MM.1S (cell line): ENCODE measurements around the gene PARP11.

Experiments
- DNase-seq: peaks from one replicate; pipeline ENCODE4 v3.0.0-alpha.2; 2015
- H2AFZ ChIP-seq: fragments of 300-600 bp; sonication (generic); 2 replicates; pipeline ENCODE4 v1.6.0; 2016; ENCODE audit warnings: antibody characterized with exemption, low read length
- H3F3A ChIP-seq: fragments of 300-600 bp; sonication (generic); 2 replicates; pipeline ENCODE4 v1.6.1; 2016; ENCODE audit warnings: mild to moderate bottlenecking, antibody characterized with exemption, low read length, moderate library complexity, mixed read lengths; ENCODE audit not compliant: insufficient read depth
- H3K27ac ChIP-seq: fragments of 300-600 bp; sonication (generic); 2 replicates; pipeline ENCODE4 v1.5.1; 2016; ENCODE audit warnings: mild to moderate bottlenecking, low read length
- H3K27me3 ChIP-seq: fragments of 300-600 bp; sonication (generic); replicated peaks from 2 replicates; pipeline ENCODE4 v1.6.0; 2016; ENCODE audit warnings: low read length; ENCODE audit not compliant: insufficient read depth
- H3K36me3 ChIP-seq: fragments of 300-600 bp; sonication (generic); replicated peaks from 2 replicates; pipeline ENCODE4 v1.6.1; 2016; ENCODE audit warnings: mild to moderate bottlenecking, low read length, mixed read lengths; ENCODE audit not compliant: insufficient read depth
- H3K4me1 ChIP-seq: fragments of 300-600 bp; sonication (generic); 2 replicates; pipeline ENCODE4 v1.6.1; 2016; ENCODE audit warnings: low read length, mixed read lengths
- H3K4me2 ChIP-seq: fragments of 300-600 bp; sonication (generic); 2 replicates; pipeline ENCODE4 v1.6.0; 2016; ENCODE audit warnings: low read depth, low read length
- H3K4me3 ChIP-seq: fragments of 300-600 bp; sonication (generic); 2 replicates; pipeline ENCODE4 v1.5.1; 2016; ENCODE audit warnings: low read length, mixed read lengths
- H3K79me2 ChIP-seq: fragments of 300-600 bp; sonication (generic); 2 replicates; pipeline ENCODE4 v1.6.1; 2016; ENCODE audit warnings: mixed run types, low read length, mixed read lengths
- H3K9ac ChIP-seq: fragments of 300-600 bp; sonication (generic); 2 replicates; pipeline ENCODE4 v1.6.1; 2016; ENCODE audit warnings: low read length, mixed read lengths
- H3K9me2 ChIP-seq: fragments of 300-600 bp; sonication (generic); replicated peaks from 2 replicates; pipeline ENCODE4 v1.6.1; 2016; ENCODE audit warnings: mild to moderate bottlenecking, low read length, mixed read lengths; ENCODE audit not compliant: insufficient read depth
- H3K9me3 ChIP-seq: fragments of 300-600 bp; sonication (generic); replicated peaks from 2 replicates; pipeline ENCODE4 v1.6.1; 2016; ENCODE audit warnings: mild to moderate bottlenecking, low read length, mixed read lengths; ENCODE audit not compliant: insufficient read depth
- H4K20me1 ChIP-seq: fragments of 300-600 bp; sonication (generic); 2 replicates; pipeline ENCODE4 v1.6.1; 2016; ENCODE audit warnings: mild to moderate bottlenecking, low read length, moderate library complexity, mixed read lengths; ENCODE audit not compliant: insufficient read depth
- EZH2 ChIP-seq: fragments of 300-600 bp; sonication (generic); optimal IDR thresholded peaks from 2 replicates; pipeline ENCODE3; 2017; ENCODE audit warnings: low read depth, mild to moderate bottlenecking, antibody characterized with exemption, low read length, mixed read lengths
- EZH2phosphoT487 ChIP-seq: fragments of 300-600 bp; sonication (generic); IDR thresholded peaks from 2 replicates; pipeline ENCODE4 v1.6.1; 2018; ENCODE audit warnings: antibody characterized with exemption, low read length
- TF ChIP-seq, protein P1 (sequence below): fragments of 300-600 bp; sonication (generic); IDR thresholded peaks from 2 replicates; pipeline ENCODE4 v1.5.1; 2016; ENCODE audit warnings: antibody characterized with exemption, low read length, mixed read lengths

PARP11 gene

GRCh38 chr12:3810016-3810370 lies 63.2 kb downstream of the PARP11 start:
- no peaks in the 10 kb centered on the region for H3K9me2 ChIP-seq
- no peak overlapping the region for H2AFZ ChIP-seq
- no peak for DNase-seq
- H3K36me3 ChIP-seq, result no peaks in the 10 kb centered on the region
- no peak overlapping the region for H3K27ac ChIP-seq
- no peaks in the 10 kb centered on the region for H4K20me1 ChIP-seq
- no peaks in the 10 kb centered on the region for H3F3A ChIP-seq
- H3K4me1 ChIP-seq, result no peaks in the 10 kb centered on the region
- H3K9ac ChIP-seq, result no peak overlapping the region
- H3K79me2 ChIP-seq, result no peaks in the 10 kb centered on the region
- H3K27me3 ChIP-seq, result no peaks in the 10 kb centered on the region
- no peak overlapping the region for H3K4me3 ChIP-seq
- H3K9me3 ChIP-seq, result no peaks in the 10 kb centered on the region
- H3K4me2 ChIP-seq, result no peak overlapping the region
- TF ChIP-seq EZH2, result no peak
- TF ChIP-seq, protein P1, sequence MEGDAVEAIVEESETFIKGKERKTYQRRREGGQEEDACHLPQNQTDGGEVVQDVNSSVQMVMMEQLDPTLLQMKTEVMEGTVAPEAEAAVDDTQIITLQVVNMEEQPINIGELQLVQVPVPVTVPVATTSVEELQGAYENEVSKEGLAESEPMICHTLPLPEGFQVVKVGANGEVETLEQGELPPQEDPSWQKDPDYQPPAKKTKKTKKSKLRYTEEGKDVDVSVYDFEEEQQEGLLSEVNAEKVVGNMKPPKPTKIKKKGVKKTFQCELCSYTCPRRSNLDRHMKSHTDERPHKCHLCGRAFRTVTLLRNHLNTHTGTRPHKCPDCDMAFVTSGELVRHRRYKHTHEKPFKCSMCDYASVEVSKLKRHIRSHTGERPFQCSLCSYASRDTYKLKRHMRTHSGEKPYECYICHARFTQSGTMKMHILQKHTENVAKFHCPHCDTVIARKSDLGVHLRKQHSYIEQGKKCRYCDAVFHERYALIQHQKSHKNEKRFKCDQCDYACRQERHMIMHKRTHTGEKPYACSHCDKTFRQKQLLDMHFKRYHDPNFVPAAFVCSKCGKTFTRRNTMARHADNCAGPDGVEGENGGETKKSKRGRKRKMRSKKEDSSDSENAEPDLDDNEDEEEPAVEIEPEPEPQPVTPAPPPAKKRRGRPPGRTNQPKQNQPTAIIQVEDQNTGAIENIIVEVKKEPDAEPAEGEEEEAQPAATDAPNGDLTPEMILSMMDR, result no peak

- H3K4me3 ChIP-seq, result no peak overlapping the region
- H3F3A ChIP-seq, result no peaks in the 10 kb centered on the region
- no peak overlapping the region for H2AFZ ChIP-seq
- H3K9me3 ChIP-seq, result no peaks in the 10 kb centered on the region
- H3K36me3 ChIP-seq, result no peaks in the 10 kb centered on the region
- no peak for DNase-seq
- H3K9me2 ChIP-seq, result no peaks in the 10 kb centered on the region
- H3K27me3 ChIP-seq, result no peaks in the 10 kb centered on the region
- no peak for TF ChIP-seq EZH2phosphoT487
- TF ChIP-seq, protein P1, result no peak
- TF ChIP-seq EZH2, result no peak
- H3K9ac ChIP-seq, result no peak overlapping the region
- H3K4me1 ChIP-seq, result no peaks in the 10 kb centered on the region
- no peak overlapping the region for H3K4me2 ChIP-seq
- no peak overlapping the region for H3K27ac ChIP-seq
- no peaks in the 10 kb centered on the region for H3K79me2 ChIP-seq
- no peaks in the 10 kb centered on the region for H4K20me1 ChIP-seq
These were observed 63.7 kb downstream of the PARP11 start for GRCh38 chr12:3809357-3810015.

GRCh38 chr12:3805077-3805476 lies 68.1 kb downstream of the PARP11 start:
- Histone ChIP-seq H3K4me2 (no peak overlapping the region), H3K9ac (no peak overlapping the region), H2AFZ (no peak overlapping the region), H4K20me1 (no peaks in the 10 kb centered on the region), H3K27ac (no peak overlapping the region), H3K4me3 (no peak overlapping the region), H3K4me1 (no peaks in the 10 kb centered on the region; the same call in 1 of the 2 replicates), H3K36me3 (no peaks in the 10 kb centered on the region), H3F3A (no peaks in the 10 kb centered on the region), H3K9me2 (no peaks in the 10 kb centered on the region), H3K79me2 (no peaks in the 10 kb centered on the region), H3K9me3 (no peaks in the 10 kb centered on the region), H3K27me3 (no peaks in the 10 kb centered on the region)
- no peak for DNase-seq
- TF ChIP-seq EZH2 (no peak), EZH2phosphoT487 (no peak)
- TF ChIP-seq, protein P1, result no peak
